RKO (cell line): ENCODE measurements around the gene PLCD4.

Experiments
- DNase-seq: peaks from one replicate; pipeline ENCODE4 v3.0.0-alpha.2; 2016; ENCODE audit warnings: low spot score

PLCD4 gene

GRCh38 chr2:218621007-218621406 is 13.3 kb downstream of the PLCD4 start:
- no peak for DNase-seq

- DNase-seq = no peak
These were observed 15.1 kb downstream of the PLCD4 start for GRCh38 chr2:218622606-218623365.

- no peak for DNase-seq
These were observed 15.6 kb downstream of the PLCD4 start for GRCh38 chr2:218623366-218623705.

GRCh38 chr2:218626369-218626768 is 18.7 kb downstream of the PLCD4 start:
- DNase-seq = no peak

GRCh38 chr2:218627939-218628338 is 20.2 kb downstream of the PLCD4 start:
- no peak for DNase-seq

DNA sequence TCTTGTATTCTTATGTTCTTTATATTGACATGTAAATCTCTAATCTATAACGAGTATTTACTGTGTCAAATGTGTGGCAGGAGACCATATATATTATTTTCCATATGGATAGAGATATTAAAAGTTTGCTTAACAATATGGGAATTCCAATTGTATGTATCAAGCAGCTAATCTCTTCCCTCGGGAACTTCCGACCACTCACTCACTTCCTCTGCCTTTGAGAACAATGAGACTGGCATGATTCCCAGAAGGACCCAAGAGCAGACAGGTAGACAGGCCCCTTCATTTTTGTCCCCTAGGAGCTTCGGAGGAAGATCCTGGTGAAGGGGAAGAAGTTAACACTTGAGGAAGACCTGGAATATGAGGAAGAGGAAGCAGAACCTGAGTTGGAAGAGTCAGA is 24.1 kb downstream of the PLCD4 start:
- DNase-seq = no peak

DNA sequence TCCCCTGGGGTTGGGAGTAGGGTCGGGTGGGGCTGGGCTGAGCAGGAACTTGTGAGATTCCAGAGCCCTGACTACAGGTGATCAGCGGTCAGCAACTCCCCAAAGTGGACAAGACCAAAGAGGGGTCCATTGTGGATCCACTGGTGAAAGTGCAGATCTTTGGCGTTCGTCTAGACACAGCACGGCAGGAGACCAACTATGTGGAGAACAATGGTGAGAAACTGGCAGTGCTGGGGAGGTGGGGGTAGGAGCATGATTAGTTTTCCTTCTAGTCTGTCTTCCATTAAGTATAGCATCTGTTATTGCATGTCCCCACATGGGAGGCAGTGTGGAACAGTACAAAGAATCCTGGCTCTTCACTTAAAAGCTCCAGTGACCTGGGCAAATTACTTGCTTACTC is 28.0 kb downstream of the PLCD4 start:
- no peak for DNase-seq

DNA sequence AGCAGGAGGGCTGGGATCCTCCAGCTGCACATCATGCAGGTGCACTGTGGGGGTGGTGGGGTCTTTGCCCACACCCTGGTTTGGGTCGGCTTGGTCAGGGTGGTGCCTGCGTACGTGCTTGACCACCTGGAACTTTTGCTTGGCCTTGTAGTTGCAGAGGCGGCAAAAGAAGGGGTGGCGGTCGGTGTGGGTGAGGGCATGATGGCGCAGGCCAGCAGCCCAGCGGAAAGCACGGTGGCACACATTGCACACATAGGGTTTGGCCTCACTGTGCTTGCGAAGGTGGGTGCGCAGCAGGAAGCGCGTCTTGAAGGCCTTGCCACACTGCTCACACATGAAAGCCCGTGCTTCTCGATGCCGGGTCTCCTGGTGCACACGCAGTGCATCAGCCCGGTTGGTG is 30.7 kb downstream of the PLCD4 start:
- no peak for DNase-seq

DNA sequence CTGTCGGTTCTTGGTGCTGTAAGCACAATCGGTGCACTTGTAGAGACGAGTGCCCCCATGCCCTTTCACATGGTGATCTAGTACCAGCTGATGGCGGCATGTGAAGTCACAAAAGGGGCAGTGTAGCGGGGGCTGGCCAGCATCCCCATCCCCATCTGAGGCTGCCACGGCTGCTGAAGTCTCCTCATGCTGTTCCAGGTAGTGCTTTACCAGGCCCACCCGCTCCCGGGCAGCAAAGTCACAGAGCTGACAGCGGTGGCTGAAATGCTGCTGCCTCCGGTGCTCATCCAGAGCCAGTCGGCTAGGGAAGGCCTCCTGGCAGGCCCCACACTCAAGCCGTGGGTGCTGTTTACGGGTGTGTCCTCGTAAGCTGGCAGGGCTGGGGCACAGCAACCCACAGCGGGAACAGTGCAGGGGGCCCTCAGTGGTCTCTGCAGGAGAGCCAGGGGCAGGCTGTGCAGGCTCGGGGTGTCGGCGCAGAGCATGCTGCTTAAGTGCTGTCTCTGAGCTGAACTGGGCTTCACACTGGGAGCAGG is 34.5 kb downstream of the PLCD4 start:
- no peak for DNase-seq

DNA sequence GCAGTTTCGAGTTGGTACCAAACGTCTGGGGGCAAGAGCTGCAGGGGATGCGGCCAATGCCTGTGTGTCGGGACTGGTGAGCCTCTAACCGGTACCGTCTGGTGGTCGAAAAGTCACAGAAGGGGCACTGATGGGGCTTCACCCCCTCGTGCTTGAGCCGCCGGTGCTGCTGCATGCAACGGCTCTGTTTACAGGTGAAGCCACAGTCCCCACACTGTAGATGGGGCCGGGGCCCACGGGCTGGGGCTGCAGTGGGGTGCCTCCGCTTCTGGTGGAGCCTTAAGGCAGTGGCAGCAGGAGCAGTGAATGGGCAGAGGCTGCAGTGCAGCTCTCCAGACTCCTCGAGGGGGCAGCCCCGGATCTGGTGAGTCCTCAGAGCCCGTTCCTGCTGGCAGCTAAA is 35.1 kb downstream of the PLCD4 start:
- no peak for DNase-seq

DNA sequence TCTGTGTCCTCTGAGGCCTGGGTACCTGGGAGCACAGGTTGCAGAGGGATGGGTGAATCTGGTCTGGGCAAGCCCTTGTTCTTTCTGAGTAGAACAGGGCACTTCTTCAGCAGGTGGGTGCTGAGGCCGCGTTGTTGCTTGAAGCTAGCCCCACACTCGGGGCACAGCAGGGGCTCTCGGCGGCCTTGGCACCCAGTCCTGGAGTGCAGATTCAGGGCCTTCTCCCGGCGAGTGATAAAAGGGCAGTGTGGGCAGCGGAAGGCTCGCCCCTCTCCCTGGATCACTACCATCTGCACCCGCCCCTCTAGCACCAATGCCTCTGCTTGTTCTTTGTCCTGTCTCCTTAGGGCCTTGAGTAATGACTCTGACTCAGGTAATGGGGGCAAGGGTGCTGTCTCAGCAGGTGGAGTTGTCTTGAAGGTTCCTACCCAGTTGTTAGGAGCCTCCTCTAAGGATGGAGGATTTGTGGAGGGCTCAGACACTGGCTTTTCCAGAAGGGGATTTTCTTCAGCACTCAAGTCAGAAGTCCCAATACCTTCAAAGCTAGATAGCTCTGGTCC is 36.1 kb downstream of the PLCD4 start:
- no peak for DNase-seq

- DNase-seq = no peak
These were observed 37.0 kb downstream of the PLCD4 start for GRCh38 chr2:218644721-218645120.

DNA sequence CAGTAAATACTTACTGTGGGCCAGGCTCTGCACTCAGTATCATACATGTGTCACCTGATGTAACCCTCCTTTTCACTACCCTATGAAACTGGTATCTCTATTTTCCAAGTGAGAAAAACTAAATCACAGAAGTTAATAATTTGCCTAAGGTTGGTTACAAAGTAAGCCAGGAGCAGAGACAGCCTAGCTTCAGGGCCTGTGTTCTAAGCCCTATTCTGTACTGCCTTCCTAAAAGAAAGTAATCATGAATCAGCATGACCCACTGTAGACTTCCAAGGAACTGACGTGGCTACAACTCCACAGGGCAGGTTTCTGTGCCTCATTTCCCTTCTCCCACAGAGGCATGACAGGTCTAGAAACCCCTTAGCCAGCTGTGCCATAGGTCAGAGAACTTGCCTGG is 37.4 kb downstream of the PLCD4 start:
- peak; percentile 67 for DNase-seq

DNA sequence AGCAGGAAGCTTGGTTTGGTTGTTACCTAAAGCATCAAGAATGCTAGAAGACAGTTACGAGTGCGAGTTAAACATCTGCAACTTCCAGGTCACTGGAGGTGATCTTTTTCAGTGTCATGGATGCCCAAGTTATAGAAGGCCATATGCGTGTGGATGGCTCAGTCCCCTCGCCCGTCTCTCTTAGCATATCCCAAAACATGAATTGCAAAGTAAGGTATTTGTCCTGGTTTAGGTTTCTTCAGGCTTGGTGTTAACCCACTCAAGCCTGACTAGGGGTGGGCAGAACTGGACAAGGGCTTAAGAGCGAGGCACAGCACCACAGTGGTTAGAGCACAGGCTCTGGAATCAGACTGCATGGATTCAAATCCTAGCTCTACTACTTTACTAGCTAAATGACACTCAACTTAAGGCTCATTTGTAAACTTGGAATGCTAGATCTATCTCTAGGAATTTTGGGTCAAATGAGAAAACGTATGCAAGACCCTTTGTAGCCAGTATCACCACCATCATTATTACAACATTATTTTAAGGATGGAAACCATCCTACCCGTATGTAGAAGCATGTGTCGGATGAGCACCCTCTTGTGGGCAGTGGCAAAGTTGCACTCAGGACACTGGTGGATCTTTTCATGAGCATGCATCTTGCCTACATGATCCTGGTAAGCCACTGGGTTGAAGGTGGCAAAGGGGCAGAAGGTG is 40.5 kb downstream of the PLCD4 start:
- peak; percentile 65 for DNase-seq

- DNase-seq = no peak
These were observed 41.0 kb downstream of the PLCD4 start for GRCh38 chr2:218648787-218649100.

DNA sequence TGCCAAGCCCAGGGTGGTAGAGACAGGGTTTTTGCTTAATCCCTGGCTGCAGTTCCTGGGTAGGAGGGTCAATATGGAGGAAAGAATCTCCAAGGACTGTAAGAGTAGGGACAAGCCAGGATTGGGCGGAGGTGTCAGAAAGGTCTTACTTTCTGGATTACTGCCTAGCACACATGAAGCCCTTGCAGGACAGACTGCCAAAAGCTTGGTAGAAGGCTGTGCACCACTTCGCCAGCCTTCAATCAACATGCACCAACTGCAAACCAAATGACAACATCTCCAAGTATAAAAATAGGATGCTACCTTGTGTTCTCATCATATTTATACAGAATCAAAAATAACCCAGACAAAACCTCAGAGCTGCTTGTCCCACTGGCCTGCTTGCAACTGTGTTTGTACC is 48.1 kb downstream of the PLCD4 start:
- no peak for DNase-seq

DNA sequence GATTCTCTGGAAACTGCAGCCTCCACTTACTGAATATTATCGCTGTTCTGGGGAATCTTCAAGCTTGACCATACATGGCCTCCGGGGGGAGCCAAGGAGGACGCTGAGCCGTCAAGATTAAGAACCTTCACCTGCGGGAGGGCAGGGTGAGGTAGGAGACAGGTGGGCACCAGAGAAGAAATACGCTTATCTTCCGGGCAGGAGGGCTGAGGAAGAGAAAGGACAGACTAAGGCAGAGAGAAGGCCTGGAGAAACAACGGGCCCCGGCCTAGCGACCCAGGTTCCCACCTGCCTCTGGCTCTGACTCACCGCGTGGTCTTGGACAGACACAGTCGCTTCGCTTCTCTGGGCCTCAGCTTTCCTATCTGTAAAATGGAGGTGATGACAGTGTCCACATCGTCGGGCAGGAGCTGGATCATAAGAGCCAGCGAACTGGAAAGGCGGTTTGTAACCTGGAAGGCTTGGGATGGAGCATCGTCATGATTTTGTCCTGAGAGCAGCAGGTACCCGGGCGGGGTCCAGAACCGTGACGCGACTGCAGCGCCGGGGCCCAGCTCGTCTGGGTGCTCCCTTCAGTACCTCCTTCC is 51.1 kb downstream of the PLCD4 start:
- DNase-seq = peak; percentile 56

DNA sequence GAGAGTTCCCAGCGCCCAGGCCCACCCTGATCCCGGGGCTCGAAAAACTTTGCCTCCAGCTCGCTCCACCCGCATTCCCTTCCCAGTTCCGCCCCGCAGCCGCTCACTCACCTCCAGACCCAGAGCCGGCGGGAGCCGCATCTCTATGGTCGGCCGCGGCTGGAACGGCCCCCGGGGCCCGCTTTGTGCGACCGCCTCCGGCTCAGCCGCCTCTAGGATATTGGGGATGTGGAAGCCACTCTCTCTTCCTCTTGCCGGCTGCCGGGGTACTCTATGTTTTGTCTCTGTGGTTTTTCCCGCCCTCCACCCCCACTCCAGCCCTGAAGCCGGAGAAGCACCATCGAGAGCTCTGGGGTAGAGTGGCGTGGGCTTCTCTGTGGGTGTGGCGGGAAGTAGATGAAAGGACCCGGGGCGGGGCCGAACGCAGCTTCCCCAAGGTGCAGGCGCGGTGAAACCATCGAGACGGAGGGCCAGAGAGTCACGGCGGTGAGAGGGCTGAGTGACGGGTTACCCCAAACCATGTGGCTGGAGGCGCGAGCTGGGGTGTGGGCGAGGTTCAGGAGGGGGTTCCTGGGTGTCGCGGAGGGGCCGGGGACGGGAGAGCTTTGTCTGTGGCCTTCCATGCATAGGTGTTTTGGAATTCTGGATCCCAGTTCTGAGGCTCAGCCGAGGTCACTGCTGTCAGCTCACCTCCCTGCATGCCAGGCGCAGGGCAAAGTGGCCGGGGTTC is 51.7 kb downstream of the PLCD4 start, which contains the start of the genes BCS1L and ZNF142:
BCS1L (plus strand) TSS at position 426 of the 730 bp plus-strand sequence. CDS start 1,305 bp downstream, outside the sequence.
ZNF142 (minus strand) TSS at position 366 of the 730 bp plus-strand sequence. CDS start 3,194 bp downstream, outside the sequence.
- DNase-seq = peak; percentile 94

DNA sequence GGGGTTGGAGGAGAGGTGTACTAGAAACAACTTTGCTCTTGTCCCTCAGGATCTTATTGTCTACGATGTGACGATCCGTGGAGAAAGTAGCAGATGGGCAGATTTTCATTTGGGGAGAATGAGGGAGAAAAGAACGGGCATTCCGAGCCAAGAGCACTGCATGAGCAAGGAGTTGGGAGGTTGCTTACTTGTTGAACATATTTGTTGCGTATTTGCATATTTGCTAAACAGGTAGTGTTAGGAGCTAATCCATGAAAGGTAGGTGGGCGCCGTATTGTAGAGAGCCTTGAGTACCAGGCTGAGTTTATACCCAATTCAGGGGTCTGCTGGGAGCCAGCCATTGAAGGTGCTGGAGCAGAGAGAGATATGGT is 52.3 kb downstream of the PLCD4 start:
- no peak for DNase-seq

GRCh38 chr2:218662377-218662776 is 54.7 kb downstream of the PLCD4 start:
- DNase-seq = no peak

GRCh38 chr2:218662827-218663226 is 55.1 kb downstream of the PLCD4 start:
- DNase-seq = no peak

GRCh38 chr2:218663901-218664300 is 56.2 kb downstream of the PLCD4 start:
- DNase-seq = no peak
